HG02943 (cell line): Measurements from ENCODE around the gene TTC1.

Experiments
- ATAC-seq: cut with Tn5 transposase; IDR thresholded peaks from one replicate; pipeline ENCODE4 v1.9.1; 2021; ENCODE audit warnings: mild to moderate bottlenecking, low read depth, moderate library complexity; ENCODE audit not compliant: unreplicated experiment

Gene TTC1

DNA sequence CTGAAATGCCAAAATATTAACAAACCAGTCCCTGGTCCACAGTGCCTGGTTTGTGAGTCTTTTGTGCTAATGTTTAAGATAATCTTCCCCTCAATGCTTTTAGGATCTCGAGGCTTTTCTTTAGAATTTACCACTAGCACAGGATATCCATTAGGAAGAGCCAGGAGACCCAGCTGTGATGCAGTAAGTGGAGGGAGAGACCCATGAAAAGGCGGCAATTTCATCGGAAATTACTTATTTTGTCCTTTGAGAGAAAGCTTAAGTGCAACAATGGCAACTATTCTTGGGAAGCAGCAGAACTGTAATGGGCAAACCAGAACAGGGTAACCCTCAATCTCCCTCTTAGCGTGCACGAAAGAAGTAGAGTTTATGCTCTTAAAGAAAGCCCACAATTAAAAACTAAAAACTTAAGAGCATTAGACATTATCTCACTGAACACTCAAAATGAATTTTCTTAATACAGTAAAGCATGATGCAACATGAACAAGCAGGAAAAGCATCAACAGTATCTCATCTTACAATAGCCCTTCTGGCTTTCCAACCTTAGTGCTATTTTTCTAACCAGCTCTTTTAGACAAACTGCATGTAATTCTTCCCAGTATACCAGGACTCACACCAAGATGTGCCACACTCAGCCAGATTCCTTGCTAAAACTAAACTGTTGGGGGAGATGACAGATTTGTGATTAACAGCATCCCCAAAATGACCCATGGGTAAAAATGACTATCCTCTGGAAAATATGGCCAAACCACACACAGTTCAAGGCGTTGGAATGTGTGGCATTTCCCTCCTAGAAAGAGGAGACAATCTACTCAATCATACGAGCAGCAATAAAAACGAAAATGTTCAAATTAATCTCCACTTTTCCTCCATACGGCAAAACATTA lies 73.9 kb downstream of the TTC1 start:
- ATAC-seq = no peak

DNA sequence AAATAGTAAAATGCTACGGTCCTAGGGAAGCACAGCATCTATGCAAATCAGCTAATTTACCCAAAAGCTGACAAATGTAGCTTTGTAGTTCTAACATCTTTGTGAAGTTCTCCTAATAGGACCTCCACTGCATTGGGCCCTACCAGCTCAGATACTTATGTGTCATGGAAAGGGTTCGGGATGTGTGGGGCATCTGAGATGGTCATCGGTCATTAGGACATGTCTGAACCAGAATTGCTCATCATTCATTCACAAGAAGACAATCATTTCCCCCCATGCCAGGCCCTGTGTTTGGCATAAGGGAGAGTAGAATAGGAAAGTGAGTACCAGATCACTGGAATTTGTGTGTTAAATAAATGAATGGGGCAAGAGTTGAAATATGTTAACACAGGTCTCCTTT lies 74.6 kb downstream of the TTC1 start:
- no peak for ATAC-seq

DNA sequence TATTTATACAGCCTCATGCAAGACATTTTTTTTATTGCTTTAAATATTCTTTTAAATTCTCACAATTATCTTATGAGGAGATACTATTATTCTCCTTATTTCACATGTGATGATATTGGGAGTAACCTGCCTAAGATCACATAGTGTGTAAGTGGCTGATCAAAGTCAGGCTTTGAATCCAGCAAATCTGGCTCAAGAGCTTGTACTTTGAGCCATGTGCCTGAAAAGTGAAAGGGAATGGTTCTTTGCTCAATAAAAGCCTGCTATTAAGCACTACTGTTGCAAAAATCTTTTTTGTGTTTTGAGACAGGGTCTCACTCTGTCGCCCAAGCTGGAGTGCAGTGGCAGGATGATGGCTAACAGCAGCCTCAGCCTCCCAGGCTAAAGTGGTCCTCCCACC lies 75.2 kb downstream of the TTC1 start:
- ATAC-seq = no peak

DNA sequence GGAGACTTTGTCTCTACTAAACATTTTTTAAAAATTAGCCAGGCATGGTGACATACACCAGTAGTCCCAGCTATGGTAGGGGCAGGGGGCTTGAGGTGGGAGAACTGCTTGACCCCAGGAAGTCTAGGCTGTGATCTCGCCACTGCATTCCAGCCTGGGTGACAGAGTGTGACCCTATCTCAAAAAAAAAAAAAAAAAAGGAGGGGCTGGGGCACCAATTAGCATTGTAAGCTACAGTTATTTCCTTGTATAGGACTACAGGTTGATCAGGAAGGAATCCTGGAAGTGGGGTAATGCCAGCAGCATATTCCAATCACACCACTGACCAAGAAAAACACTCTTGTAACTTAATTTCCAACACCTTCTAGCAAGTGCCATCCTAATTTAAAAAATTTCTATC lies 78.3 kb downstream of the TTC1 start:
- ATAC-seq = no peak

GRCh38 chr5:160088805-160089204 lies 79.9 kb downstream of the TTC1 start:
- no peak for ATAC-seq

- ATAC-seq = no peak
These were observed 80.6 kb downstream of the TTC1 start for GRCh38 chr5:160089531-160089930.

DNA sequence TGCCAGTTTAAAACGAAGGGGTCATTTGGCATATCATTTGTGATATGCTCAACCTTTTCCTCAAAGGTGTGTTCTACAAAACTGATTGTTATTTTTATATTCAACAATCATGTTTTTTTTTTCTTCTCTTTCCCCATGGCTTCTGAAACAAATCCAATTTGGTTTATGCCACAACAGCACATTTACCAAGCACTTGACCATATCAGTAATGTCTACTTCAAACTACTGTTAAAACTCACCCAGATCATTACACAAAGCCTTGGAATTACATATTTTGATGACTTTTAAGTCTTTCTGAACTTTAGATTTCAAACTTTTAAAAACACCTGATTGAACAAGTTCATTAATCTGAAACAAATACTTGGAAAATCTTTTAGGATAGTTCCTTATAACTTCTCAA lies 81.1 kb downstream of the TTC1 start:
- ATAC-seq = no peak

GRCh38 chr5:160092514-160092913 lies 83.6 kb downstream of the TTC1 start:
- ATAC-seq = no peak

GRCh38 chr5:160092960-160093707 lies 84.2 kb downstream of the TTC1 start:
- no peak for ATAC-seq

DNA sequence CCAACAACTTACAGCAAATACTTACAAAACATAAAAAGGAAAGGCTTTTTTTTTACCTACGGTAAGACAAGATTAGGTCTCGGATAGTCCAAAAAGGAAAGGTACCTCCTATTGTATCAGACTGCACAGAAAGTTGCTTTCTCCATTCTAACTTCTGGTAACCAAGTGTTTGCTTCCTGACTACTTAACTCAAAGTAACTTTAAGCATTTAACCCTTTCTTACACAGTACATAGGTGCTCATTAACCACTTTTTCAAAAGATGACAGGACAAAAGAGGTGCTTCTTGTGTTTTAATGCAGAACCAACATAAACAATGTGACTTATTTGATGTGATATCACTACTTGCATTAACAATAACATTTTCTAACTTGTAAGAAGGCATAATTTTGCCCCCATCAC lies 87.2 kb downstream of the TTC1 start:
- no peak for ATAC-seq

- no peak for ATAC-seq
These were observed 89.1 kb downstream of the TTC1 start for GRCh38 chr5:160097991-160098390.

GRCh38 chr5:160105686-160106360 lies 96.9 kb downstream of the TTC1 start:
- no peak for ATAC-seq

DNA sequence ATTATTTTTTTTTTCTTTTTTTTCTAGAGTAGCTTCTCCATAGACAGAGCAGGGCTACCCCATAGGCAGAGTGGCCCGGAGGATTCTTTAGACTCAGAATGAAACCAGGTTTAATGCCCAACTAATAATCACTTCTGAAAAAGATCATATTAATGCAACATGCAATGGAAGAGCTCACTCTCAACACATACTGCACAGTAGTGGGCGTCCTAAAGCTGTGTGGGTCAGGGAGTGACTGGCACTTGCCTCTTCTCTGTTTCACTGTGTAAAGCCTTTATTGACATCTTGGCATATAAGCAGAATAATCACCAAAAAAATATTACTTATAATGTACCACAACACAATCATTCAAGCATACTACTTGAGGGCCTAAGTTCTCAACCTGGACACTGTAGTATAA lies 99.2 kb downstream of the TTC1 start:
- ATAC-seq = no peak
